Ishikawa (cell line): ENCODE results near the gene PAPPA.

Source experiments
- CEBPB ChIP-seq: IDR thresholded peaks from 2 replicates; pipeline ENCODE4 v1.6.1; 2012
- FOXM1 ChIP-seq: IDR thresholded peaks from 2 replicates; pipeline ENCODE4 v1.6.1; 2012; ENCODE audit warnings: low read depth, borderline replicate concordance
- TAF1 ChIP-seq: IDR thresholded peaks from 2 replicates; pipeline ENCODE4 v1.6.1; 2012; ENCODE audit warnings: low read depth, mild to moderate bottlenecking
- YY1 ChIP-seq: IDR thresholded peaks from 2 replicates; pipeline ENCODE4 v1.6.1; 2012; ENCODE audit warnings: low read depth
- TF ChIP-seq, protein P1 (sequence below): IDR thresholded peaks from 2 replicates; pipeline ENCODE4 v1.6.1; 2012; ENCODE audit warnings: low read depth, mild to moderate bottlenecking

DNA sequence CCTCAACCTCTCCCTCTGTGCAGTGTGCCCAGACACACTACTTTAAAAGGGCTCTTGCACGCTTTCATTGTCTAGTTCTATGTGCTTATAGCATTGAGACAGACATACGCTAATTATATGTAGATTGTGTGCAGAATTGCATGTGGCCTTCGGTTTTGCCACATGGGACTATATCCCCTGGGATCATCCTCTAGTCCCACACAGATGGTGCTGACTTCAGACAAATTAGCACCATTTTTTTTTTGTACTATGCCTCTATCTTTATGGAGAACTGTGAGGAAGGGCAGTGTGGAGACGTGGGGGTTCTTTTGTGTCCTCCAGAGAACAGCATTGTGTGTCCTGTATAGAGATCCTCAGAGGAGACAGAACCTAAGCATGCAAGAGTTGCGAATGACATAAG lies 29.3 kb downstream of the PAPPA start:
- TF ChIP-seq TAF1 (no peak), FOXM1 (no peak), CEBPB (no peak), YY1 (no peak)
- TF ChIP-seq, protein P1, sequence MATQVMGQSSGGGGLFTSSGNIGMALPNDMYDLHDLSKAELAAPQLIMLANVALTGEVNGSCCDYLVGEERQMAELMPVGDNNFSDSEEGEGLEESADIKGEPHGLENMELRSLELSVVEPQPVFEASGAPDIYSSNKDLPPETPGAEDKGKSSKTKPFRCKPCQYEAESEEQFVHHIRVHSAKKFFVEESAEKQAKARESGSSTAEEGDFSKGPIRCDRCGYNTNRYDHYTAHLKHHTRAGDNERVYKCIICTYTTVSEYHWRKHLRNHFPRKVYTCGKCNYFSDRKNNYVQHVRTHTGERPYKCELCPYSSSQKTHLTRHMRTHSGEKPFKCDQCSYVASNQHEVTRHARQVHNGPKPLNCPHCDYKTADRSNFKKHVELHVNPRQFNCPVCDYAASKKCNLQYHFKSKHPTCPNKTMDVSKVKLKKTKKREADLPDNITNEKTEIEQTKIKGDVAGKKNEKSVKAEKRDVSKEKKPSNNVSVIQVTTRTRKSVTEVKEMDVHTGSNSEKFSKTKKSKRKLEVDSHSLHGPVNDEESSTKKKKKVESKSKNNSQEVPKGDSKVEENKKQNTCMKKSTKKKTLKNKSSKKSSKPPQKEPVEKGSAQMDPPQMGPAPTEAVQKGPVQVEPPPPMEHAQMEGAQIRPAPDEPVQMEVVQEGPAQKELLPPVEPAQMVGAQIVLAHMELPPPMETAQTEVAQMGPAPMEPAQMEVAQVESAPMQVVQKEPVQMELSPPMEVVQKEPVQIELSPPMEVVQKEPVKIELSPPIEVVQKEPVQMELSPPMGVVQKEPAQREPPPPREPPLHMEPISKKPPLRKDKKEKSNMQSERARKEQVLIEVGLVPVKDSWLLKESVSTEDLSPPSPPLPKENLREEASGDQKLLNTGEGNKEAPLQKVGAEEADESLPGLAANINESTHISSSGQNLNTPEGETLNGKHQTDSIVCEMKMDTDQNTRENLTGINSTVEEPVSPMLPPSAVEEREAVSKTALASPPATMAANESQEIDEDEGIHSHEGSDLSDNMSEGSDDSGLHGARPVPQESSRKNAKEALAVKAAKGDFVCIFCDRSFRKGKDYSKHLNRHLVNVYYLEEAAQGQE: no peak
